HG02642 (cell line): ENCODE data around the gene SF3B2.
"Not testable (repeated sequence)": the region's sequence is repeated elsewhere in the genome, so short reads cannot be mapped to it uniquely, and the experiment has no call there.

ENCODE experiments used
- ATAC-seq: cut with Tn5 transposase; IDR thresholded peaks from one replicate; pipeline ENCODE4 v1.9.1; 2021; ENCODE audit warnings: mild to moderate bottlenecking; ENCODE audit not compliant: unreplicated experiment, poor library complexity

Gene SF3B2

GRCh38 chr11:66051766-66052663 is at the start of gene SF3B2:
TSS of gene SF3B2 (plus strand) at chr11:66052364. CDS start at chr11:66052385, 21 bp downstream.
- peak; percentile 93 for ATAC-seq

- ATAC-seq = peak; percentile 56
Measured at GRCh38 chr11:66002648-66003225, 49.4 kb upstream of the SF3B2 start.

- no peak for ATAC-seq
Measured at GRCh38 chr11:66003291-66003690, 48.9 kb upstream of the SF3B2 start.

- no peak for ATAC-seq
Measured at GRCh38 chr11:66004186-66004585, 48.0 kb upstream of the SF3B2 start.

- no peak for ATAC-seq
Measured at GRCh38 chr11:66006134-66006890, 45.9 kb upstream of the SF3B2 start.

- no peak for ATAC-seq
Measured at GRCh38 chr11:66006891-66007176, 45.3 kb upstream of the SF3B2 start.

GRCh38 chr11:66007201-66007634 is 44.9 kb upstream of the SF3B2 start:
- no peak for ATAC-seq

- no peak for ATAC-seq
Measured at GRCh38 chr11:66008095-66008467, 44.1 kb upstream of the SF3B2 start.

- ATAC-seq = no peak
Measured at GRCh38 chr11:66008468-66009101, 43.6 kb upstream of the SF3B2 start.

- ATAC-seq = not testable (repeated sequence)
Measured at GRCh38 chr11:66010036-66010435, 42.1 kb upstream of the SF3B2 start.

- ATAC-seq = no peak
Measured at GRCh38 chr11:66011239-66011784, 40.9 kb upstream of the SF3B2 start.

- ATAC-seq = no peak
Measured at GRCh38 chr11:66011785-66012303, 40.3 kb upstream of the SF3B2 start, which contains the start of gene CST6. TSS of gene CST6 (plus strand) at chr11:66012008. CDS start at chr11:66012045, 37 bp downstream.

GRCh38 chr11:66012371-66012945 is 39.7 kb upstream of the SF3B2 start:
- no peak for ATAC-seq

GRCh38 chr11:66012946-66013761 is 39.0 kb upstream of the SF3B2 start:
- ATAC-seq = no peak

GRCh38 chr11:66013762-66014100 is 38.4 kb upstream of the SF3B2 start:
- no peak for ATAC-seq

- no peak for ATAC-seq
Measured at GRCh38 chr11:66014804-66015453, 37.2 kb upstream of the SF3B2 start.

- ATAC-seq = no peak
Measured at GRCh38 chr11:66015454-66015881, 36.7 kb upstream of the SF3B2 start.

GRCh38 chr11:66015936-66016792 is 36.0 kb upstream of the SF3B2 start:
- no peak for ATAC-seq
